ENCODE measurements around the gene UTS2R.
"Not testable (repeated sequence)": the region's sequence is repeated elsewhere in the genome, so short reads cannot be mapped to it uniquely, and the experiment has no call there.

UTS2R gene

GRCh38 chr17:82334204-82334621 is 37.4 kb upstream of the UTS2R start:
- DNase-seq (ENCODE audit: low read depth): no peak

- no peak for DNase-seq (ENCODE audit: low read depth)
Observed at GRCh38 chr17:82334622-82335394, 36.8 kb upstream of the UTS2R start.

- peak; percentile 46 for DNase-seq (ENCODE audit: low read depth)
Observed at GRCh38 chr17:82338858-82339633, 32.5 kb upstream of the UTS2R start.

GRCh38 chr17:82339634-82340580 is 31.7 kb upstream of the UTS2R start:
- DNase-seq (ENCODE audit: low read depth): no peak

GRCh38 chr17:82342361-82343079 is 29.0 kb upstream of the UTS2R start:
- no peak for DNase-seq (ENCODE audit: low read depth)

GRCh38 chr17:82343560-82343959 is 28.0 kb upstream of the UTS2R start:
- DNase-seq (ENCODE audit: low read depth): no peak

GRCh38 chr17:82344175-82344907 is 27.2 kb upstream of the UTS2R start:
- DNase-seq (ENCODE audit: low read depth): no peak

- DNase-seq (ENCODE audit: low read depth): no peak
Observed at GRCh38 chr17:82345151-82345976, 26.2 kb upstream of the UTS2R start.

- no peak for DNase-seq (ENCODE audit: low read depth)
Observed at GRCh38 chr17:82346342-82347300, 24.9 kb upstream of the UTS2R start.

- not testable (repeated sequence) for DNase-seq (ENCODE audit: low read depth)
Observed at GRCh38 chr17:82347994-82348393, 23.6 kb upstream of the UTS2R start.

GRCh38 chr17:82348434-82348833 is 23.1 kb upstream of the UTS2R start:
- DNase-seq (ENCODE audit: low read depth): no peak

- DNase-seq (ENCODE audit: low read depth): no peak
Observed at GRCh38 chr17:82348866-82349265, 22.7 kb upstream of the UTS2R start.

GRCh38 chr17:82349287-82349701 is 22.3 kb upstream of the UTS2R start:
- peak; percentile 65 for DNase-seq (ENCODE audit: low read depth)

- DNase-seq (ENCODE audit: low read depth): no peak
Observed at GRCh38 chr17:82350182-82351030, 21.2 kb upstream of the UTS2R start.

GRCh38 chr17:82351254-82351712 is 20.3 kb upstream of the UTS2R start:
- no peak for DNase-seq (ENCODE audit: low read depth)

GRCh38 chr17:82351713-82352488 is 19.7 kb upstream of the UTS2R start:
- peak; percentile 75 for DNase-seq (ENCODE audit: low read depth)

GRCh38 chr17:82353484-82353883 is 18.1 kb upstream of the UTS2R start:
- DNase-seq (ENCODE audit: low read depth): no peak
